K562 (cell line): ENCODE results near the gene SLIT2. TPM values are rescaled to one million over a fixed set of nuclear protein-coding genes. Genes with fewer than 3 reads are reported as not detected.

Experiments
- ATAC-seq: fragments of 200-7000 bp; cut with Tn5 transposase; 3 replicates; pipeline ENCODE4 v1.9.1; 2020; ENCODE audit warnings: moderate library complexity
- BruUV-seq: library from RNA; stranded (reverse); fragments of 400-500 nt; replicated peaks from 2 replicates; lab custom pipeline; 2021; lab: Mats Ljungman, UMichigan
- CTCF ChIA-PET: fragments of 300-600 bp; formaldehyde crosslinking; extraction: SDS; loops from one replicate; lab custom pipeline; 2021; ENCODE audit warnings: low intra/inter-chr PET ratio; lab: Yijun Ruan, JAX
- POLR2A ChIA-PET: fragments of 300-600, 350-650 bp; sonication (Branson Sonifier 250); formaldehyde crosslinking; extraction: SDS; loops from one replicate; lab custom pipeline; 2021; ENCODE audit warnings: antibody characterized with exemption, inconsistent platforms; lab: Yijun Ruan, JAX
- DNase-seq, 4 experiments: peaks; one replicate each; pipeline versions ENCODE4 v3.0.0 to v3.0.0-alpha.2; 2011 to 2018; ENCODE audit warnings: low spot score in 3 of 4, mixed read lengths in 3 of 4; ENCODE audit errors: extremely low read depth in 1 of 4
- FAIRE-seq: peaks from 2 replicates; lab custom pipeline; 2011; peaks lifted over from hg19 to GRCh38; lab: Jason Lieb, UNC
- H2AFZ ChIP-seq: 2 replicates; pipeline ENCODE4 v1.6.0; 2011; ENCODE audit warnings: low read depth, low read length, control low read depth, inconsistent platforms
- H3K27ac ChIP-seq: fragments of 200-600 bp; 3 replicates; pipeline ENCODE4 v1.8.0; 2011; ENCODE audit warnings: low read depth, mild to moderate bottlenecking, control low read depth, inconsistent platforms, low read length, moderate library complexity, mixed read lengths; ENCODE audit errors: extremely low read depth
- H3K27me3 ChIP-seq, 2 experiments: fragments of 300-600 bp in 1 of 2; 2 replicates in 1 of 2; 3 replicates in 1 of 2; pipeline versions ENCODE4 v1.6.0 to v1.8.0; 2011; ENCODE audit warnings: inconsistent platforms in 2 of 2, low read length in 2 of 2, mild to moderate bottlenecking in 1 of 2, mixed read lengths in 1 of 2, moderate library complexity in 1 of 2; ENCODE audit not compliant: control insufficient read depth in 2 of 2, insufficient read depth in 2 of 2
- H3K36me3 ChIP-seq: fragments of 300-600 bp; 3 replicates; pipeline ENCODE4 v1.8.0; 2011; ENCODE audit warnings: mild to moderate bottlenecking, low read length, inconsistent platforms; ENCODE audit not compliant: control insufficient read depth, insufficient read depth
- H3K4me1 ChIP-seq, 2 experiments: fragments of 200-600 bp in 1 of 2; replicated peaks in 1 of 2; 2 replicates in 1 of 2; 3 replicates in 1 of 2; pipeline versions ENCODE4 v1.5.1 to v1.8.0; 2011; ENCODE audit warnings: inconsistent platforms in 2 of 2, low read length in 2 of 2, mild to moderate bottlenecking in 1 of 2, mixed read lengths in 1 of 2, moderate library complexity in 1 of 2; ENCODE audit not compliant: control insufficient read depth in 2 of 2, insufficient read depth in 2 of 2
- H3K4me2 ChIP-seq: 2 replicates; pipeline ENCODE4 v1.6.1; 2011; ENCODE audit warnings: low read length, control low read depth, inconsistent platforms, mixed read lengths; ENCODE audit not compliant: insufficient read depth
- H3K4me3 ChIP-seq: fragments of 200-600 bp; sonication (generic), shearing (Covaris generic); 2 replicates; pipeline ENCODE4 v1.5.1; 2016; ENCODE audit warnings: control low read depth, inconsistent platforms
- H3K79me2 ChIP-seq: fragments of 200-600 bp; 3 replicates; pipeline ENCODE4 v1.8.0; 2011; ENCODE audit warnings: low read length, inconsistent platforms; ENCODE audit not compliant: control insufficient read depth, insufficient read depth
- H3K9ac ChIP-seq, 2 experiments: 2 replicates each; pipeline versions ENCODE4 v1.6.0 to v1.6.1; 2011; ENCODE audit warnings: low read depth in 2 of 2, low read length in 2 of 2, control low read depth in 1 of 2, inconsistent platforms in 1 of 2, mild to moderate bottlenecking in 1 of 2, mixed read lengths in 1 of 2; ENCODE audit not compliant: insufficient read depth in 1 of 2
- H3K9me1 ChIP-seq: one replicate; pipeline ENCODE4 v1.6.0; 2011; ENCODE audit warnings: inconsistent platforms, mild to moderate bottlenecking, low read length, moderate library complexity; ENCODE audit not compliant: control insufficient read depth, insufficient read depth
- H3K9me3 ChIP-seq: replicated peaks from 2 replicates; pipeline ENCODE4 v1.5.1; 2011; ENCODE audit warnings: low read depth, low read length, inconsistent platforms; ENCODE audit not compliant: control insufficient read depth, insufficient read depth
- H4K20me1 ChIP-seq: replicated peaks from 2 replicates; pipeline ENCODE4 v1.6.1; 2011; ENCODE audit warnings: low read length, inconsistent platforms, mixed read lengths; ENCODE audit not compliant: control insufficient read depth, insufficient read depth
- HDGF ChIP-seq: fragments of 450-650 bp; IDR thresholded peaks from 2 replicates; pipeline ENCODE4 v1.6.1; 2016
- PYGO2 ChIP-seq: fragments of 450-650 bp; IDR thresholded peaks from 2 replicates; pipeline ENCODE4 v1.6.1; 2016; ENCODE audit warnings: mild to moderate bottlenecking, missing genetic modification characterization, moderate library complexity, missing compliant biosample characterization
- SMARCC2 ChIP-seq: fragments of 450-650 bp; IDR thresholded peaks from 2 replicates; pipeline ENCODE4 v1.6.1; 2017; ENCODE audit warnings: antibody characterized with exemption, moderate library complexity, mild to moderate bottlenecking, low read depth
- TCF7 ChIP-seq: sonication (generic); IDR thresholded peaks from 2 replicates; pipeline ENCODE4 v1.6.1; 2016; ENCODE audit warnings: antibody characterized with exemption, borderline replicate concordance
- TRIM24 ChIP-seq, 2 experiments: fragments of 450-650 bp; IDR thresholded peaks; 2 replicates each; pipeline ENCODE4 v1.6.1; 2016
- ZC3H8 ChIP-seq: fragments of 450-650 bp; IDR thresholded peaks from 2 replicates; pipeline ENCODE4 v1.6.1; 2017
- ZNF224 ChIP-seq: sonication (generic); formaldehyde crosslinking; IDR thresholded peaks from 2 replicates; pipeline ENCODE4 v1.8.0; 2022; ENCODE audit warnings: mild to moderate bottlenecking, missing genetic modification reagents
- ZNF75A ChIP-seq: fragments of 450-650 bp; formaldehyde crosslinking; IDR thresholded peaks from 2 replicates; pipeline ENCODE4 v1.4.0; 2020; ENCODE audit warnings: mild to moderate bottlenecking
- WGBS: fragments of 100-300 bp; shearing (Covaris generic); methylation state at CpG from one replicate; pipeline ENCODE4 v1.1.6; 2016; ENCODE audit warnings: low coverage, mixed read lengths; ENCODE audit not compliant: insufficient coverage; ENCODE audit errors: missing lambda C conversion rate; 5-methylcytosine and 5-hydroxymethylcytosine counted together
- in situ Hi-C: fragments of 300-500 bp; cut with MboI; formaldehyde crosslinking; loops from 4 replicates; pipeline ENCODE4 v1.15.0; 2018; ENCODE audit warnings: inconsistent platforms, mixed read lengths
- intact Hi-C: fragments of 100-400 bp; cut with micrococcal nuclease; formaldehyde crosslinking; loops from 2 replicates; pipeline ENCODE4 v1.14.2; 2022
- polyA plus RNA-seq, 8 experiments: library from polyadenylated mRNA; depleted of rRNA in 4 of 8; stranded (reverse) in 5 of 8; unstranded in 3 of 8; fragments of >200 nt; fragmentation: Nextera tagmentation in 2 of 8; fragmentation: Illumina TruSeq in 1 of 8; extraction: Ambion mirVana in 2 of 8; extraction: Trizol in 1 of 8; gene quantifications; 2 replicates each; pipeline versions ENCODE4 v1.2.1 to v1.2.3, GENCODE V29; 2011 to 2014; ENCODE audit warnings: inconsistent platforms in 1 of 8, missing spikeins in 1 of 8
- total RNA-seq, 7 experiments: library from RNA; depleted of rRNA in 6 of 7; stranded (reverse); fragments of >200 nt in 6 of 7; fragmentation: Illumina TruSeq in 2 of 7; extraction: Trizol in 2 of 7; gene quantifications; 2 replicates each; pipeline versions ENCODE4 v1.2.1 to v1.2.3, GENCODE V29; 2011 to 2021; ENCODE audit warnings: low replicate concordance in 1 of 7
- TF ChIP-seq, protein P1 (sequence below): fragments of 250-450 bp; sonication (Bioruptor Pico); IDR thresholded peaks from 2 replicates; pipeline ENCODE4 v1.4.0; 2020; ENCODE audit warnings: mild to moderate bottlenecking
- TF ChIP-seq, protein P2 (sequence below): fragments of 200-600 bp; sonication (generic); IDR thresholded peaks from one replicate; pipeline ENCODE4 v1.6.1; 2012; ENCODE audit warnings: mild to moderate bottlenecking, low read depth, low read length, inconsistent platforms

The SLIT2 gene
- total and polyA plus RNA-seq, 9 of the 15 experiments (the other 6 are each of a cell fraction or from before 2014, with no cell fraction given), result 1.8 to 8.1 (median 4.1) TPM

DNA sequence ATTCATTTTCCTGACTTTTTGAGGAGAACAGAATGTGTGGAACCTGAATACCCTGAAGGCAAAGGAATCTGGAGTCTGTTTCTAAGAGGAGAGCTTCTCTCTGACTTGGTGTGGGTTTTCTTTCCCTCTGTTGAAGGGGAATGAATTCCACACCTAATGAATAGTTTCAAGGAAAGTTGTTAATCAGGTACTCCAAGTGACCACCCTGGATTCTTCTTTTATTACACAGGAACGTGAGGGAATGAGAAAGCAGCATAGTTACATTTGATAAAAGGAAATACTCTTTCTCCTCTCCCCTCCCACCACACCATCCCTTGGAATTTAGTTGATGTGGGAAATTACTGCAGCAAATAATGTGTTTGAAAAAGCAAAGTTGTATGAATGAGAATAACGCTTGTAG is 29.7 kb downstream of the SLIT2 start (continued):
- TF ChIP-seq, protein P1, sequence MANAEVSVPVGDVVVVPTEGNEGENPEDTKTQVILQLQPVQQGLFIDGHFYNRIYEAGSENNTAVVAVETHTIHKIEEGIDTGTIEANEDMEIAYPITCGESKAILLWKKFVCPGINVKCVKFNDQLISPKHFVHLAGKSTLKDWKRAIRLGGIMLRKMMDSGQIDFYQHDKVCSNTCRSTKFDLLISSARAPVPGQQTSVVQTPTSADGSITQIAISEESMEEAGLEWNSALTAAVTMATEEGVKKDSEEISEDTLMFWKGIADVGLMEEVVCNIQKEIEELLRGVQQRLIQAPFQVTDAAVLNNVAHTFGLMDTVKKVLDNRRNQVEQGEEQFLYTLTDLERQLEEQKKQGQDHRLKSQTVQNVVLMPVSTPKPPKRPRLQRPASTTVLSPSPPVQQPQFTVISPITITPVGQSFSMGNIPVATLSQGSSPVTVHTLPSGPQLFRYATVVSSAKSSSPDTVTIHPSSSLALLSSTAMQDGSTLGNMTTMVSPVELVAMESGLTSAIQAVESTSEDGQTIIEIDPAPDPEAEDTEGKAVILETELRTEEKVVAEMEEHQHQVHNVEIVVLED, result no peak
- TF ChIP-seq ZNF75A (CRISPR knock-in tag), result no peak
- TF ChIP-seq ZNF224 (CRISPR knock-in tag), result no peak
- no peak for TF ChIP-seq PYGO2 (tag)

DNA sequence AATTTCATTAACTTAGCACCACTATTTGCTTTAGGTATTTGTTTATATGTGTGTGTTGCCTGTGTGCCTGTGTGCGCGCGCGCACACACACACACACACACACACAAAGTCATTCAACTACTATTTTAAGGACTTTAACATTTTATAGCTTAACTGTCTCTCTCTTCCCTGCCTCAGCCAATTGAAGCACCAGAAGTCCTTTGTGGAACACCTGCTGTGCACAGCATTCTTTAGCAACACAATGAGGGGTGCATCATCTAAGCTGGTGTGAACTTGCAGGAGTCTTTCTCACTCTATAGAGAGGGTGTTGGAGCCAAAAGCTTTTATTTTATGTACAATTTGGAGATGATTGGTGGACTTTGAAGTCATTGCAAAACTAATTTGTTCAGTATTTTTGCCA is 31.3 kb downstream of the SLIT2 start:
- 36% methylated on average over 4 of the region's 4 CpGs for WGBS
- no peak for FAIRE-seq
- TF ChIP-seq TCF7 (no peak), SMARCC2 (no peak), TRIM24 (IDR thresholded peaks at IDR 0.05) (no peak), HDGF (no peak), ZC3H8 (no peak)
- TF ChIP-seq, protein P2, sequence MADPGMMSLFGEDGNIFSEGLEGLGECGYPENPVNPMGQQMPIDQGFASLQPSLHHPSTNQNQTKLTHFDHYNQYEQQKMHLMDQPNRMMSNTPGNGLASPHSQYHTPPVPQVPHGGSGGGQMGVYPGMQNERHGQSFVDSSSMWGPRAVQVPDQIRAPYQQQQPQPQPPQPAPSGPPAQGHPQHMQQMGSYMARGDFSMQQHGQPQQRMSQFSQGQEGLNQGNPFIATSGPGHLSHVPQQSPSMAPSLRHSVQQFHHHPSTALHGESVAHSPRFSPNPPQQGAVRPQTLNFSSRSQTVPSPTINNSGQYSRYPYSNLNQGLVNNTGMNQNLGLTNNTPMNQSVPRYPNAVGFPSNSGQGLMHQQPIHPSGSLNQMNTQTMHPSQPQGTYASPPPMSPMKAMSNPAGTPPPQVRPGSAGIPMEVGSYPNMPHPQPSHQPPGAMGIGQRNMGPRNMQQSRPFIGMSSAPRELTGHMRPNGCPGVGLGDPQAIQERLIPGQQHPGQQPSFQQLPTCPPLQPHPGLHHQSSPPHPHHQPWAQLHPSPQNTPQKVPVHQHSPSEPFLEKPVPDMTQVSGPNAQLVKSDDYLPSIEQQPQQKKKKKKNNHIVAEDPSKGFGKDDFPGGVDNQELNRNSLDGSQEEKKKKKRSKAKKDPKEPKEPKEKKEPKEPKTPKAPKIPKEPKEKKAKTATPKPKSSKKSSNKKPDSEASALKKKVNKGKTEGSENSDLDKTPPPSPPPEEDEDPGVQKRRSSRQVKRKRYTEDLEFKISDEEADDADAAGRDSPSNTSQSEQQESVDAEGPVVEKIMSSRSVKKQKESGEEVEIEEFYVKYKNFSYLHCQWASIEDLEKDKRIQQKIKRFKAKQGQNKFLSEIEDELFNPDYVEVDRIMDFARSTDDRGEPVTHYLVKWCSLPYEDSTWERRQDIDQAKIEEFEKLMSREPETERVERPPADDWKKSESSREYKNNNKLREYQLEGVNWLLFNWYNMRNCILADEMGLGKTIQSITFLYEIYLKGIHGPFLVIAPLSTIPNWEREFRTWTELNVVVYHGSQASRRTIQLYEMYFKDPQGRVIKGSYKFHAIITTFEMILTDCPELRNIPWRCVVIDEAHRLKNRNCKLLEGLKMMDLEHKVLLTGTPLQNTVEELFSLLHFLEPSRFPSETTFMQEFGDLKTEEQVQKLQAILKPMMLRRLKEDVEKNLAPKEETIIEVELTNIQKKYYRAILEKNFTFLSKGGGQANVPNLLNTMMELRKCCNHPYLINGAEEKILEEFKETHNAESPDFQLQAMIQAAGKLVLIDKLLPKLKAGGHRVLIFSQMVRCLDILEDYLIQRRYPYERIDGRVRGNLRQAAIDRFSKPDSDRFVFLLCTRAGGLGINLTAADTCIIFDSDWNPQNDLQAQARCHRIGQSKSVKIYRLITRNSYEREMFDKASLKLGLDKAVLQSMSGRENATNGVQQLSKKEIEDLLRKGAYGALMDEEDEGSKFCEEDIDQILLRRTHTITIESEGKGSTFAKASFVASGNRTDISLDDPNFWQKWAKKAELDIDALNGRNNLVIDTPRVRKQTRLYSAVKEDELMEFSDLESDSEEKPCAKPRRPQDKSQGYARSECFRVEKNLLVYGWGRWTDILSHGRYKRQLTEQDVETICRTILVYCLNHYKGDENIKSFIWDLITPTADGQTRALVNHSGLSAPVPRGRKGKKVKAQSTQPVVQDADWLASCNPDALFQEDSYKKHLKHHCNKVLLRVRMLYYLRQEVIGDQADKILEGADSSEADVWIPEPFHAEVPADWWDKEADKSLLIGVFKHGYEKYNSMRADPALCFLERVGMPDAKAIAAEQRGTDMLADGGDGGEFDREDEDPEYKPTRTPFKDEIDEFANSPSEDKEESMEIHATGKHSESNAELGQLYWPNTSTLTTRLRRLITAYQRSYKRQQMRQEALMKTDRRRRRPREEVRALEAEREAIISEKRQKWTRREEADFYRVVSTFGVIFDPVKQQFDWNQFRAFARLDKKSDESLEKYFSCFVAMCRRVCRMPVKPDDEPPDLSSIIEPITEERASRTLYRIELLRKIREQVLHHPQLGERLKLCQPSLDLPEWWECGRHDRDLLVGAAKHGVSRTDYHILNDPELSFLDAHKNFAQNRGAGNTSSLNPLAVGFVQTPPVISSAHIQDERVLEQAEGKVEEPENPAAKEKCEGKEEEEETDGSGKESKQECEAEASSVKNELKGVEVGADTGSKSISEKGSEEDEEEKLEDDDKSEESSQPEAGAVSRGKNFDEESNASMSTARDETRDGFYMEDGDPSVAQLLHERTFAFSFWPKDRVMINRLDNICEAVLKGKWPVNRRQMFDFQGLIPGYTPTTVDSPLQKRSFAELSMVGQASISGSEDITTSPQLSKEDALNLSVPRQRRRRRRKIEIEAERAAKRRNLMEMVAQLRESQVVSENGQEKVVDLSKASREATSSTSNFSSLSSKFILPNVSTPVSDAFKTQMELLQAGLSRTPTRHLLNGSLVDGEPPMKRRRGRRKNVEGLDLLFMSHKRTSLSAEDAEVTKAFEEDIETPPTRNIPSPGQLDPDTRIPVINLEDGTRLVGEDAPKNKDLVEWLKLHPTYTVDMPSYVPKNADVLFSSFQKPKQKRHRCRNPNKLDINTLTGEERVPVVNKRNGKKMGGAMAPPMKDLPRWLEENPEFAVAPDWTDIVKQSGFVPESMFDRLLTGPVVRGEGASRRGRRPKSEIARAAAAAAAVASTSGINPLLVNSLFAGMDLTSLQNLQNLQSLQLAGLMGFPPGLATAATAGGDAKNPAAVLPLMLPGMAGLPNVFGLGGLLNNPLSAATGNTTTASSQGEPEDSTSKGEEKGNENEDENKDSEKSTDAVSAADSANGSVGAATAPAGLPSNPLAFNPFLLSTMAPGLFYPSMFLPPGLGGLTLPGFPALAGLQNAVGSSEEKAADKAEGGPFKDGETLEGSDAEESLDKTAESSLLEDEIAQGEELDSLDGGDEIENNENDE, result no peak

More for the DNA sequence above, 31.3 kb downstream of the SLIT2 start:
- DNase-seq, result no peak
- intact Hi-C loops, result no loop called here
- Histone ChIP-seq H3K4me2 (no peak overlapping the region), H3K9ac (no peak overlapping the region), H3K36me3 (no peaks in the 10 kb centered on the region), H2AFZ (no peak overlapping the region), H3K4me3 (no peak overlapping the region), H3K79me2 (no peaks in the 10 kb centered on the region), H3K27ac (no peak overlapping the region), H3K9me3 (no peaks in the 10 kb centered on the region), H4K20me1 (no peaks in the 10 kb centered on the region), H3K27me3 (no peaks in the 10 kb centered on the region), H3K9me1 (no peaks in the 10 kb centered on the region), H3K4me1 (no peaks in the 10 kb centered on the region)
- BruUV-seq, result no TSS peak
- CTCF ChIA-PET, result no interaction called here
- POLR2A ChIA-PET, result no interaction called here
- in situ Hi-C loops, result no loop called here
- ATAC-seq, result no peak
